ENCODE results near the gene CACNA1B. TPM values are rescaled to one million over a fixed set of nuclear protein-coding genes. Genes with fewer than 3 reads are reported as not detected.

The CACNA1B gene
- total RNA-seq, 4 donors from 2014 or later, result not detected

GRCh38 chr9:137892424-137893191, 15.0 kb downstream of the CACNA1B start:
- no peak for TF ChIP-seq CTCF (IDR thresholded peaks at IDR 0.05)
- ATAC-seq (ENCODE audit: low FRiP score) (no peak), DNase-seq (ENCODE audit: low spot score) (no peak)

- ATAC-seq (ENCODE audit: low FRiP score) (no peak), DNase-seq (ENCODE audit: low spot score) (no peak)
- TF ChIP-seq CTCF (IDR thresholded peaks at IDR 0.05), result no peak
Measured at GRCh38 chr9:137893670-137894069, 16.1 kb downstream of the CACNA1B start.

- DNase-seq (ENCODE audit: low spot score), result no peak
- TF ChIP-seq CTCF (IDR thresholded peaks at IDR 0.05), result no peak
- ATAC-seq (ENCODE audit: low FRiP score), result no peak
Measured at GRCh38 chr9:137899551-137900360, 22.2 kb downstream of the CACNA1B start.

GRCh38 chr9:137900584-137901310, 23.2 kb downstream of the CACNA1B start:
- ATAC-seq (ENCODE audit: low FRiP score) (no peak), DNase-seq (ENCODE audit: low spot score) (no peak)
- TF ChIP-seq CTCF (IDR thresholded peaks at IDR 0.05), result no peak

- TF ChIP-seq CTCF (IDR thresholded peaks at IDR 0.05), result no peak
- no peak for DNase-seq (ENCODE audit: low spot score)
- no peak for ATAC-seq (ENCODE audit: low FRiP score)
Measured at GRCh38 chr9:137902646-137903045, 25.1 kb downstream of the CACNA1B start.

- DNase-seq (ENCODE audit: low spot score) (no peak), ATAC-seq (ENCODE audit: low FRiP score) (no peak)
- TF ChIP-seq CTCF (IDR thresholded peaks at IDR 0.05), result no peak
Measured at GRCh38 chr9:137905740-137906139, 28.2 kb downstream of the CACNA1B start.
